ENCODE data around the gene CHMP4A. TPM values are rescaled to one million over a fixed set of nuclear protein-coding genes. Genes with fewer than 3 reads are reported as not detected.

The CHMP4A gene
- total RNA-seq, 1 donor from 2014 or later: 34.3 TPM

DNA sequence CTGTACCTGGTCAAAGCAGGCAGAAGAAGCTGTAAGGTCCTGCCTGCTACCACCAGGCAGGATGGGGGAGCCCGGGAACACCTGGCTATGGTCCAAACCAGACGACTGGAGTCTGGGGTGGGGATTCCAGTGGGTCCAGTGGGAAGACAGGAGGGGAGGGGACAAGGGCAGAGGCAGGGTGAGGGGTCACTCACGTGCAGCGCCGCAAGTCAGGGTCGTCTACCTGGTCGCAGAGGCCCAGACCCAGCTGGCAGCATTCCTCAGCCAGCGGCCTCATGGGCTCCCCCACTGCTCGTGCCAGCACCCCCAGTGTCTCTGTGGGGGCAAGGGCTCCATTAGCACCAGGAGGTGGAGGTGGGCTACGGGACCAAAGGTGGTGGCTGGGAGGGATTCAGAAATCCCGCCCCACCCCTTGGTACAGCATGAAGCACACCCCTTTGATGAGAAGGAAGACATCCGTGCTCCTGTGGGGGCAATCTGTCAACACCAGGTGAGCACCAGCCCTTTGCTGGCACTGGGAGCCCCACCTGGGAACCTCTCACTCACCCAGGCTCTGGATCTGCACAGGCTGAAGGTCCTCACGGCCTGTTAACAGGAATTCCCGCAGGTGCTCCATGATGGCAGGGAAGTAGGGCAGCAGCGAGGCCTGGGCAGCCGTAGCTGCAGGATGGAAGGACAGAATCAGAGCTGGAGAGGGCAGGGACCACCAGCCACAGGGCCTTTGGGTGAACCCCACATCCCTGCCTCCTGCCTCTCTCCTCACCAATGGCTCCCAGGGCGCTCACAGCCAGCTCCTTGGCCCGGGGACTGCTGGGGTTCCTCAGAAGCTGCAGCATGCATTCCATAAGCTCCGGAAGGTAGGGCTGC lies 29.0 kb downstream of the CHMP4A start:
- no peak overlapping the region for H3K27ac Mint-ChIP-seq (ENCODE audit: unreplicated experiment)
- H3K4me1 Mint-ChIP-seq (ENCODE audit: unreplicated experiment): peaks cover 17% of the 10 kb centered on the region
- TF ChIP-seq, protein P1, sequence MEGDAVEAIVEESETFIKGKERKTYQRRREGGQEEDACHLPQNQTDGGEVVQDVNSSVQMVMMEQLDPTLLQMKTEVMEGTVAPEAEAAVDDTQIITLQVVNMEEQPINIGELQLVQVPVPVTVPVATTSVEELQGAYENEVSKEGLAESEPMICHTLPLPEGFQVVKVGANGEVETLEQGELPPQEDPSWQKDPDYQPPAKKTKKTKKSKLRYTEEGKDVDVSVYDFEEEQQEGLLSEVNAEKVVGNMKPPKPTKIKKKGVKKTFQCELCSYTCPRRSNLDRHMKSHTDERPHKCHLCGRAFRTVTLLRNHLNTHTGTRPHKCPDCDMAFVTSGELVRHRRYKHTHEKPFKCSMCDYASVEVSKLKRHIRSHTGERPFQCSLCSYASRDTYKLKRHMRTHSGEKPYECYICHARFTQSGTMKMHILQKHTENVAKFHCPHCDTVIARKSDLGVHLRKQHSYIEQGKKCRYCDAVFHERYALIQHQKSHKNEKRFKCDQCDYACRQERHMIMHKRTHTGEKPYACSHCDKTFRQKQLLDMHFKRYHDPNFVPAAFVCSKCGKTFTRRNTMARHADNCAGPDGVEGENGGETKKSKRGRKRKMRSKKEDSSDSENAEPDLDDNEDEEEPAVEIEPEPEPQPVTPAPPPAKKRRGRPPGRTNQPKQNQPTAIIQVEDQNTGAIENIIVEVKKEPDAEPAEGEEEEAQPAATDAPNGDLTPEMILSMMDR (IDR thresholded peaks at IDR 0.05; ENCODE audit: unreplicated experiment): no peak
- no peak for DNase-seq (ENCODE audit: low spot score)
- peaks cover 23% of the 10 kb centered on the region for H3K27me3 Mint-ChIP-seq (ENCODE audit: unreplicated experiment)
- H3K9me3 Mint-ChIP-seq (ENCODE audit: unreplicated experiment): no peaks in the 10 kb centered on the region
- H3K36me3 Mint-ChIP-seq (ENCODE audit: low read depth, unreplicated experiment): peaks cover 32% of the 10 kb centered on the region
- no peak overlapping the region for H3K4me3 Mint-ChIP-seq (ENCODE audit: unreplicated experiment)

- Mint-ChIP-seq H3K36me3 (ENCODE audit: low read depth, unreplicated experiment) (peaks cover 28% of the 10 kb centered on the region), H3K4me1 (ENCODE audit: unreplicated experiment) (peaks cover 11% of the 10 kb centered on the region), H3K27me3 (ENCODE audit: unreplicated experiment) (peaks cover 20% of the 10 kb centered on the region), H3K27ac (ENCODE audit: unreplicated experiment) (no peak overlapping the region), H3K4me3 (ENCODE audit: unreplicated experiment) (peak overlapping the region; percentile 25), H3K9me3 (ENCODE audit: unreplicated experiment) (no peaks in the 10 kb centered on the region)
- TF ChIP-seq, protein P1 (IDR thresholded peaks at IDR 0.05; ENCODE audit: unreplicated experiment): no peak
- DNase-seq (ENCODE audit: low spot score): no peak
Measured at GRCh38 chr14:24183014-24183481, 30.2 kb downstream of the CHMP4A start.

DNA sequence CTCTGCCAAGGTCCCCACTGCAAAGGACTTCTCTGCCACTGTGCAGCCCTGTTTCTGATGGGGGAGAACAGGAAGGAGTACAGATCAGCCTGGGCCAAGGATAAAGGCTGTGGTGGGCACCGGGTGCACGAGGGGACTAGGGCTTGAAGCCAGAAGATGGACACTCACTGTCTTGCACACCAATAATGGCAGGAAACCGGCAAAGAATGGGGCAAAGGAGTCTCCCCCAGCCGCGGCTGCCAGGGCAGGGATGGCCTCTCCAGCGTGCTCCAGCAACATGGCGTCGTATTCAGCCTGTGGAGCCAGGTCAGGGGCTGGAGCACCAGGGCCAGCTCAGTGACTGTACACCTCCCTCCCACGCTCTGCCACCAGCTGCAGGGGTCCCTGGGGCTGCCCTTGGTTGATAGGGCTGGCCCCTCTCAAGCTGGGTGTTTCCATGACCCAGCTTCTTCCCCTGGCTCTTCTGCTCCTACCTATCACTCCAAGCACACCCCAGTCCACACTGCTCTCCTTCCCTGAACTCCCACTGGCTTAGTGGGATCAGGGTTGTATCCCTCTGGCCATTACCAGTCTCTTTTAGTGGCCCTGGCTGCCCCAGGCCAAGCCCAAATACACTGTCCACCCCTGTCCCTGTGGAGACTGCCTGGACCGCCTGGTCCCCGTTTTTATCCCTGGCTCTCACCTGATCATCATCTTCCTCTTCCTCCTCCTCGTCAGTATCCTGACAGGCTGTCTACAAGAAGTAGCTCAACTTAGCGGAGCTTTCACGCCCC lies 31.0 kb downstream of the CHMP4A start:
- peaks cover 11% of the 10 kb centered on the region for H3K4me1 Mint-ChIP-seq (ENCODE audit: unreplicated experiment)
- H3K9me3 Mint-ChIP-seq (ENCODE audit: unreplicated experiment): no peaks in the 10 kb centered on the region
- TF ChIP-seq, protein P1 (IDR thresholded peaks at IDR 0.05; ENCODE audit: unreplicated experiment): no peak
- no peak overlapping the region for H3K27ac Mint-ChIP-seq (ENCODE audit: unreplicated experiment)
- H3K36me3 Mint-ChIP-seq (ENCODE audit: low read depth, unreplicated experiment): peaks cover 25% of the 10 kb centered on the region
- DNase-seq (ENCODE audit: low spot score): no peak
- peak overlapping the region; percentile 27 for H3K4me3 Mint-ChIP-seq (ENCODE audit: unreplicated experiment)
- peaks cover 14% of the 10 kb centered on the region for H3K27me3 Mint-ChIP-seq (ENCODE audit: unreplicated experiment)

GRCh38 chr14:24181371-24182077 lies 31.8 kb downstream of the CHMP4A start:
- peaks cover 8% of the 10 kb centered on the region for H3K27me3 Mint-ChIP-seq (ENCODE audit: unreplicated experiment)
- TF ChIP-seq, protein P1 (IDR thresholded peaks at IDR 0.05; ENCODE audit: unreplicated experiment): no peak
- H3K27ac Mint-ChIP-seq (ENCODE audit: unreplicated experiment): no peak overlapping the region
- peaks cover 8% of the 10 kb centered on the region for H3K4me1 Mint-ChIP-seq (ENCODE audit: unreplicated experiment)
- no peak for DNase-seq (ENCODE audit: low spot score)
- no peaks in the 10 kb centered on the region for H3K9me3 Mint-ChIP-seq (ENCODE audit: unreplicated experiment)
- H3K4me3 Mint-ChIP-seq (ENCODE audit: unreplicated experiment): no peak overlapping the region
- peaks cover 26% of the 10 kb centered on the region for H3K36me3 Mint-ChIP-seq (ENCODE audit: low read depth, unreplicated experiment)
